ENCODE results near the gene ABCA1.

- TF ChIP-seq CTCF (IDR thresholded peaks at IDR 0.05; ENCODE audit: low read length) (no peak), EZH2 (IDR thresholded peaks at IDR 0.05; ENCODE audit: borderline replicate concordance, low read length) (no peak)
These were observed 101.7 kb downstream of the ABCA1 start for GRCh38 chr9:104826079-104826775.
